Choroid plexus epithelial cell (primary cell): ENCODE data around the gene NUF2.
"Not testable (repeated sequence)": the region's sequence is repeated elsewhere in the genome, so short reads cannot be mapped to it uniquely, and the experiment has no call there.

Source experiments
- DNase-seq: peaks from one replicate; pipeline ENCODE4 v3.0.0-alpha.2; 2010; ENCODE audit warnings: low read depth
- H3K4me3 ChIP-seq: 2 replicates; pipeline ENCODE4 v1.5.1; 2011; ENCODE audit warnings: low read depth, mild to moderate bottlenecking, control low read depth, low read length, moderate library complexity
- TF ChIP-seq, protein P1 (sequence below): conservative IDR thresholded peaks from 2 replicates; pipeline ENCODE4 v1.5.1; 2011; ENCODE audit warnings: low read depth, mild to moderate bottlenecking, control low read depth, inconsistent platforms, low read length, moderate library complexity

The NUF2 gene

DNA sequence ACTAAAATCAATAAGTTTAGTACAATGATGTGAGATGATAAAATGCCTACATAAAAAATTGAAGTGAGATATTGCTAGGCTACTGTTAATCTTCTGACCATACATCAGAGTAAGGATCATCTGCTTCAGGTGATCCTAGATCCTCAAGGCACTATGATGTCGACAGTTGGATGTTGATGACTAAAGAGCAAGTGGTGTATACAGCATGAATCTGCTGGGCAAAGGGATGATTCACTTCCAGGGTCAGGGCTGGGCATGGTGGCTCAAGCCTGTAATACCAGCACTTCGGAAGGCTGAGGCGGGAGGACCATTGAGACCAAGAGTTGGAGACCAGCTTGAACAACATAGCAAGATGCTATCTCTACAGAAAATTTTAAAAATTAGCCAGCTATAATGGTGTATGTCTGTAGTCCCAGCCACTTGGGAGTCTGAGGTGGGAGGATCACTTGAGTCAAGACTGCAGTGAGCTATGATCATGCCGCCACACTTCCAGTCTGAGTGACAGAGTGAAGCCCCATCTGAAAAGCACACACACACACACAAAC, 24.6 kb downstream of the NUF2 start:
- DNase-seq = peak; percentile 17
- H3K4me3 ChIP-seq = no peak overlapping the region
- TF ChIP-seq, protein P1, sequence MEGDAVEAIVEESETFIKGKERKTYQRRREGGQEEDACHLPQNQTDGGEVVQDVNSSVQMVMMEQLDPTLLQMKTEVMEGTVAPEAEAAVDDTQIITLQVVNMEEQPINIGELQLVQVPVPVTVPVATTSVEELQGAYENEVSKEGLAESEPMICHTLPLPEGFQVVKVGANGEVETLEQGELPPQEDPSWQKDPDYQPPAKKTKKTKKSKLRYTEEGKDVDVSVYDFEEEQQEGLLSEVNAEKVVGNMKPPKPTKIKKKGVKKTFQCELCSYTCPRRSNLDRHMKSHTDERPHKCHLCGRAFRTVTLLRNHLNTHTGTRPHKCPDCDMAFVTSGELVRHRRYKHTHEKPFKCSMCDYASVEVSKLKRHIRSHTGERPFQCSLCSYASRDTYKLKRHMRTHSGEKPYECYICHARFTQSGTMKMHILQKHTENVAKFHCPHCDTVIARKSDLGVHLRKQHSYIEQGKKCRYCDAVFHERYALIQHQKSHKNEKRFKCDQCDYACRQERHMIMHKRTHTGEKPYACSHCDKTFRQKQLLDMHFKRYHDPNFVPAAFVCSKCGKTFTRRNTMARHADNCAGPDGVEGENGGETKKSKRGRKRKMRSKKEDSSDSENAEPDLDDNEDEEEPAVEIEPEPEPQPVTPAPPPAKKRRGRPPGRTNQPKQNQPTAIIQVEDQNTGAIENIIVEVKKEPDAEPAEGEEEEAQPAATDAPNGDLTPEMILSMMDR = no peak

DNA sequence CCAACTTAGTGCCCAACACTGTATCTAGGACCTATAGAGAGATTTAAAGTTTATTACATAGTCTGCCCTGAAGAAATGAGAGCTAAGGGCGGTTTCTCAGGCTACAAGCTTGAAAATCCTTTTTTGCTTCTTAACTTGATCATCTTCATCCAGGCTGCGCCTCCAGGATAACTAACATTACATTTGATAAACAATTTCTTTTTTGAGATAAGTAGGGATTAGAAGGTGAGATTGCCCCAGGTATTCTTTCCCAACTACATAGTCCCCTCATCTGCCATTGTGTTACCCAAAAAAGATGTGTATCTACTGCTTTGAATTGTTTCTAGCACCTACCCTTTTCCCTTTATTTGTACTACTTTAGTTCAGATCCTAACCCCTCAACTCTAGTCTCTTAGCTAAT, 25.4 kb downstream of the NUF2 start:
- TF ChIP-seq, protein P1 = no peak
- no peak overlapping the region for H3K4me3 ChIP-seq

DNA sequence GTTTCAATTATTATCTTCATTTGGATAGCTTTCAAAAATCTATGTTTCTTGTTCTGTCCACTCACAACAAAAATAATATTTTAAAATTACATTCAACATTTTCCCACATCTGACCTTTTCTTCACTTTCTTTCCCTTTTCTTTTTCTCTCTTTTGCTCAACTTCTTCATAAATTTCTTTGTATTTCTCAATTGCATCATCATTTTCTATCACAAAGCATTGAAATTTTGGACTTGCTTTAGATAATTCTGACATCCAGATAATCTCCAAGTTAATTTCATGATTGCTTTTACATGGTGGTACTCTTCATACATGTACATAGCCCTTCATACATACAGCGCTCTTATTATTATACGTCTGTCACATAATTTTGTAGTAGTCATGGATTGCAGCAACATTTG, 30.2 kb downstream of the NUF2 start:
- no peak overlapping the region for H3K4me3 ChIP-seq
- no peak for DNase-seq
- TF ChIP-seq, protein P1 = no peak

More for the DNA sequence above, 25.4 kb downstream of the NUF2 start:
- no peak for DNase-seq

DNA sequence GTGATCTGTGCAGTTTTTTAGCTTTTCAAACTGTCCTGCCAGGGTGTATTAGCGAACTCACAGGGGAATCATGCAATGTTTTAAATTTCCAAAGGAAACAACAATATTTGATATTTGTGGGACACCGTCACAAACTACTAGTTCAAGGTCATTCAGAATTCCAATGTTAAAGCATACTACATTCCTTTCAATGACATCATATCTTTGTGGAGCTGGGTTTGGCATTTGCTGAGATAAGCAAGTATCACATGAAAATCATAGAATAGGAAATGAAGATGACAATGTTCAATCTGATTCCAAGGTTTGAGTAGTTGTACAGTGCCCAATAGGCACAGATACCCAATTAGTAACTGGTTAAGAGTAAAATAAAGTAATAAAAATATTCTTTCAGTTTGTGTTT, 35.6 kb downstream of the NUF2 start:
- DNase-seq = peak; percentile 68
- H3K4me3 ChIP-seq = no peak overlapping the region
- TF ChIP-seq, protein P1 = no peak

DNA sequence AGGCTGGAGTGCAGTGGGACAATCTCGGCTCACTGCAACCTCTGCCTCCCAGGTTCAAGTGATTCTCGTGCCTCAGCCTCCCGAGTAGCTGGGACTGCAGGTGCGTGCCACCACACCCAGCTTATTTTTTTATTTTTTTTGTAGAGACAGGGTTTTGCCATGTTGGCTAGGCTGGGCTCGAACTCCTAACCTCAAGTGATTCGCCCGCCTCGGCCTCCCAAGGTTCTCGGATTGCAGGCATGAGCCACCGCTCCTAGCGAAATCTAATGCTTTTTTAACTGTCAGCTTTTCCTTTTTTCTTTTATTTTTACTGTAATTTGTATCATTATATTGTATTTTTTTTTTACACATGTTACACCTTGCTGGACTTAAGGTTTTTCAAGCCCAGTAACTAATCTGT, 36.4 kb downstream of the NUF2 start:
- not testable (repeated sequence) for DNase-seq

DNA sequence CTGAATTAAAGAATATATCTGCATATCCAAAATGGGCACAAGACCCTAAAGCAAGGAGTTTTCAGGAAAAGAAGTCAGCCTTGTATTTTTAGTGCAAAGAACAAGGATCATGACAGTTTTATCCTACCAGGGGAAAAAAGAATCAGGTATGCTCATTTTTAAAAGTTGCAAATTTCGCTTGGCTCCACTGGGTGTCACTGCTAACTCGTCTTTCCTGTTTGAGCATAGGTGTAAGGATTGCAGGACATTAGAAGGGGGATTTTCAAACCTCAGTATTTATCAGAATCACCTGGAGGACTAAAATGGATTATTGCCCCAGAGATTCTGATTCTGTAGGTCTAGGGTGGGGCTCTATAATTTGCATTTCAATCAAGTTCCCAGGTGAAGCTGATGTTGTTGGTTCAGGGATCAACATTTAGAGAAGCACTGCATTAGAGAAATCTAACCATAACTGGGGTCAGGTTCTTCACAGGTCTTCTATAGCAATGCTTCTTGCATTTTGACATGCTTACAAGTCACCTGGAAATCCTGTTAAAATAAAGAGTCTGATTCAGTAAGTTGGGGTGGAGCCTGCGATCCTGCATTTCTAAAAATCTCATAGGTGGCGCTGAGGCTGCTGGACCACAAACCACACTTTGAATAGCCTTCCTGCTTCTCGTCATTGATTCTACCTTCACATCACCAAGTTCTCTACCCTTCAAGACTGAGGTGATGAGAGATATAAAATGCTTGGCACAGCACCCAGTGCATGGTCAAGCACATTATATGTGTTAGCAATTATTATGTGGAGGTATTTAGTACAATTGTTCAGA, 39.6 kb downstream of the NUF2 start:
- TF ChIP-seq, protein P1 = peak; percentile 72
- peak; percentile 51 for DNase-seq
- no peak overlapping the region for H3K4me3 ChIP-seq

More for the DNA sequence above, 36.4 kb downstream of the NUF2 start:
- H3K4me3 ChIP-seq = not testable (repeated sequence)

DNA sequence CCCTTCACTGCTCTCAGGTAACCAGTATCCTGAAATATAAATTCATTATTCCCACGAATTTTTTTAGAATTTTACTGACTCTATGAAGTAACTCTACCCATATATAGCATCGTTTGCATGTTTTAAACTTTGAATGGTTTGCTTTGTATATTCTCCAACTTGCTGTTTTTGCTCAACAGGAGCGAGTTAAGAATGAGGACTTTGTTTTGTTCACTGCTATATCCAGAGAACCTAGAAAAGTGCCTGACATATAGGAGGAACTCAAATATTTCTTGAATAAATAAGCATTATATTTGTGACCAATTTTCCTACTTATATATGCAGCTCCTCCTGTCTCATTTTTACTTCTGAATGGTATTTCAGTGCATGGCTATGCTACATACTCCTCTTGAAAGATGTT, 43.4 kb downstream of the NUF2 start:
- TF ChIP-seq, protein P1 = no peak
- H3K4me3 ChIP-seq = no peak overlapping the region
- DNase-seq = no peak
